ENCODE results near the gene MGAT5B. TPM values are rescaled to one million over a fixed set of nuclear protein-coding genes. Genes with fewer than 3 reads are reported as not detected.

MGAT5B gene
- total and polyA plus RNA-seq, 2 of the 13 experiments (the other 11 are each of a cell fraction or from before 2014, with no cell fraction given), result 0.07 to 0.13 TPM

GRCh38 chr17:76947309-76947708, 79.1 kb downstream of the MGAT5B start:
- DNase-seq (ENCODE audit: low spot score) (no peak), ATAC-seq (no peak), FAIRE-seq (no peak)
- ChIA-PET POLR2A (no interaction called here), CTCF (ENCODE audit: low intra/inter-chr PET ratio, low total read pairs) (no interaction called here)
- Histone ChIP-seq H4K20me1 (ENCODE audit: insufficient read depth, low read length) (no peaks in the 10 kb centered on the region; the same call in 1 of the 2 replicates), H3K4me3 (replicated peaks in 1 of 3; ENCODE audit: insufficient read depth in 1 of 3, low read depth in 2 of 3, low read length in 3 of 3) (no peak overlapping the region), H3K4me2 (ENCODE audit: low read depth, low read length) (no peak overlapping the region), H3K79me2 (ENCODE audit: insufficient read depth, low read length) (no peaks in the 10 kb centered on the region), H3K36me3 (replicated peaks in 1 of 2; ENCODE audit: control insufficient read depth in 1 of 2, insufficient read depth in 2 of 2, low read length in 2 of 2) (no peaks in the 10 kb centered on the region; a peak in 1 of 5 replicates), H2AFZ (ENCODE audit: low read length) (no peak overlapping the region), H3K9ac (ENCODE audit: insufficient read depth, low read depth, low read length) (no peak overlapping the region), H3K27ac (ENCODE audit: extremely low read length, insufficient read depth, low read length) (no peak overlapping the region), H3K4me1 (ENCODE audit: insufficient read depth, low read length) (no peaks in the 10 kb centered on the region), H3K27me3 (ENCODE audit: control insufficient read depth in 1 of 2, insufficient read depth in 2 of 2, low read length in 2 of 2) (peaks cover 5 to 70% of the 10 kb centered on the region in 2 experiments; a peak in 4 of 5 replicates), H3K9me3 (ENCODE audit: low read length) (no peaks in the 10 kb centered on the region)
- intact Hi-C loops (cut with micrococcal nuclease; ENCODE audit: unreplicated experiment), result no loop called here
- TF ChIP-seq NR2F1 (CRISPR knock-in tag; IDR thresholded peaks at IDR 0.05) (no peak), RFX1 (IDR thresholded peaks at IDR 0.05) (no peak), ZUFSP (CRISPR knock-in tag; IDR thresholded peaks at IDR 0.05; ENCODE audit: borderline replicate concordance) (no peak), MIER2 (CRISPR knock-in tag; IDR thresholded peaks at IDR 0.05) (no peak), E2F5 (CRISPR knock-in tag; conservative IDR thresholded peaks at IDR 0.05) (no peak), ZNF441 (CRISPR knock-in tag; IDR thresholded peaks at IDR 0.05; ENCODE audit: borderline replicate concordance) (no peak), ZNF367 (CRISPR knock-in tag; IDR thresholded peaks at IDR 0.05; ENCODE audit: borderline replicate concordance) (no peak), ZNF512 (CRISPR knock-in tag; IDR thresholded peaks at IDR 0.05) (no peak)
- WGBS (ENCODE audit: low lambda C conversion rate), result 16% methylated on average over 5 of the region's 10 CpGs
- no TSS peak for BruUV-seq (replicated peaks)
- in situ Hi-C loops (cut with HindIII; ENCODE audit: extremely low pct_ligation_motif_present, low pct_unique_long_range_greater_than_20kb), result no loop called here

Data from HepG2 (cell line).